Measurements from ENCODE around the gene C3orf20. TPM values are rescaled to one million over a fixed set of nuclear protein-coding genes. Genes with fewer than 3 reads are reported as not detected.

C3orf20 gene
- total RNA-seq, 1 experiment from 2014 or later: not detected

DNA sequence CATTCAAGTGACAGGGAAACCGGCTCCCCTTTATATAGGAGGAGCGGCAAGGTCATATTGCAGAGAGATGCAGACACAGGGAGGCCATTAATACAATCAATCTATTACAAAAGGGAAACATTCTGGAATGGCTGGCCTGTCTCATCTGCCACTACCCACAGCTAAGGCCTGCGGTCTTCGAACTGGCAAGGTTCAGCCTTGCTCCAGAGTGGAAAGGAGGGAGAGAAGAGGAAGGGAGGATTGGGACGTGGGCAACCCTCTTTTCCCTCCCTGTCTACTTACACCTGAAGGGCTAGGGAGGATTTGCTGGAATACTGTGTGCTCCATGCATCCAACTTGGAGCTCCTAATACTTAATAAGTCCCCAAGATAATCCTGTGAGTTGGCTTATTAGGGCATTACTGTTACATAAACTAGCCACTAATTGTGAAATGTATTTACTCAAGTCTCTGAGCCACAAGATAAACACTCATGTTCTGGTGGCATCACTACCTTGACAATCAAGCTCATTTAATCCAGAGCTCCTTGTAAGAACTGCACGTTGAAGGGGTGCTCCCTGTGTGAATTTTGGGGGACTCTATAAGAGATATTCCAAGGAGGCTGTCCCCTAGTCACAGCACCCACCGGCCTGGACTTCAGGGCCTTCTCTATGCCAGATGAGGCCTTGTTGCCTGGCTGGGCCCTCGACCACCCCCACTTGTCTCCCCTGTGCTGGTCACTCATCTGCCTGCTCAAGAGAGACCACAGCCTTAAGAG lies 43.1 kb upstream of the C3orf20 start (continued):
- TF ChIP-seq, protein P1, sequence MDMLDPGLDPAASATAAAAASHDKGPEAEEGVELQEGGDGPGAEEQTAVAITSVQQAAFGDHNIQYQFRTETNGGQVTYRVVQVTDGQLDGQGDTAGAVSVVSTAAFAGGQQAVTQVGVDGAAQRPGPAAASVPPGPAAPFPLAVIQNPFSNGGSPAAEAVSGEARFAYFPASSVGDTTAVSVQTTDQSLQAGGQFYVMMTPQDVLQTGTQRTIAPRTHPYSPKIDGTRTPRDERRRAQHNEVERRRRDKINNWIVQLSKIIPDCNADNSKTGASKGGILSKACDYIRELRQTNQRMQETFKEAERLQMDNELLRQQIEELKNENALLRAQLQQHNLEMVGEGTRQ (CRISPR knock-in tag; IDR thresholded peaks at IDR 0.05): no peak
- TF ChIP-seq MXD4 (CRISPR knock-in tag; IDR thresholded peaks at IDR 0.05; ENCODE audit: borderline replicate concordance): no peak
- no peak for TF ChIP-seq NR1H2 (CRISPR knock-in tag; IDR thresholded peaks at IDR 0.05)
- TF ChIP-seq ZNF281 (CRISPR knock-in tag; IDR thresholded peaks at IDR 0.05): no peak
- no peak for TF ChIP-seq PRRX2 (CRISPR knock-in tag; IDR thresholded peaks at IDR 0.05)
- TF ChIP-seq PREB (CRISPR knock-in tag; IDR thresholded peaks at IDR 0.05; ENCODE audit: borderline replicate concordance): no peak
- TF ChIP-seq, protein P2, sequence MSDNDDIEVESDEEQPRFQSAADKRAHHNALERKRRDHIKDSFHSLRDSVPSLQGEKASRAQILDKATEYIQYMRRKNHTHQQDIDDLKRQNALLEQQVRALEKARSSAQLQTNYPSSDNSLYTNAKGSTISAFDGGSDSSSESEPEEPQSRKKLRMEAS (CRISPR knock-in tag; IDR thresholded peaks at IDR 0.05): no peak
- no peak for TF ChIP-seq IRF1 (CRISPR knock-in tag; IDR thresholded peaks at IDR 0.05)
- TF ChIP-seq AFF4 (CRISPR knock-in tag; IDR thresholded peaks at IDR 0.05; ENCODE audit: borderline replicate concordance): no peak
- TF ChIP-seq IRF2 (CRISPR knock-in tag; IDR thresholded peaks at IDR 0.05; ENCODE audit: borderline replicate concordance, low read depth): no peak

GRCh38 chr3:14632442-14632930 lies 42.5 kb upstream of the C3orf20 start:
- no peaks in the 10 kb centered on the region for H3K36me3 Mint-ChIP-seq
- H3K4me3 Mint-ChIP-seq: no peak overlapping the region
- peaks cover 9% of the 10 kb centered on the region for H3K9me3 Mint-ChIP-seq
- H3K27me3 Mint-ChIP-seq (ENCODE audit: low read depth): peaks cover 14% of the 10 kb centered on the region
- no peak overlapping the region for H3K27ac Mint-ChIP-seq
- ChIA-PET POLR2A (no interaction called here), CTCF (interaction anchor here (1.1 to 2.4 kb wide), 8 partner anchors 10 to 288 kb away, joined by 3 to 8 read pairs (median 6); no protein-coding TSS in a partner anchor)
- peaks cover 7% of the 10 kb centered on the region for H3K4me1 Mint-ChIP-seq
- DNase-seq (ENCODE audit: low spot score): no peak
- TF ChIP-seq MXD4 (CRISPR knock-in tag; IDR thresholded peaks at IDR 0.05; ENCODE audit: borderline replicate concordance) (no peak), CTCF (IDR thresholded peaks at IDR 0.05) (no peak), MYBL2 (CRISPR knock-in tag; IDR thresholded peaks at IDR 0.05) (no peak), NFYB (CRISPR knock-in tag; conservative IDR thresholded peaks at IDR 0.05; ENCODE audit: low read depth) (no peak), ATF1 (CRISPR knock-in tag; IDR thresholded peaks at IDR 0.05) (no peak), CDX4 (CRISPR knock-in tag; IDR thresholded peaks at IDR 0.05; ENCODE audit: borderline replicate concordance) (no peak), ETV6 (CRISPR knock-in tag; IDR thresholded peaks at IDR 0.05) (no peak), ZNF138 (CRISPR knock-in tag; conservative IDR thresholded peaks at IDR 0.05) (no peak), ZBTB43 (CRISPR knock-in tag; IDR thresholded peaks at IDR 0.05) (no peak), HMGA2 (CRISPR knock-in tag; IDR thresholded peaks at IDR 0.05) (no peak)
- TF ChIP-seq, protein P3, sequence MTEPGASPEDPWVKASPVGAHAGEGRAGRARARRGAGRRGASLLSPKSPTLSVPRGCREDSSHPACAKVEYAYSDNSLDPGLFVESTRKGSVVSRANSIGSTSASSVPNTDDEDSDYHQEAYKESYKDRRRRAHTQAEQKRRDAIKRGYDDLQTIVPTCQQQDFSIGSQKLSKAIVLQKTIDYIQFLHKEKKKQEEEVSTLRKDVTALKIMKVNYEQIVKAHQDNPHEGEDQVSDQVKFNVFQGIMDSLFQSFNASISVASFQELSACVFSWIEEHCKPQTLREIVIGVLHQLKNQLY (CRISPR knock-in tag; IDR thresholded peaks at IDR 0.05): no peak
- ATAC-seq: peak; percentile 52

All from WTC11 (cell line).